ENCODE measurements around the gene COX10. TPM values are rescaled to one million over a fixed set of nuclear protein-coding genes. Genes with fewer than 3 reads are reported as not detected.

The COX10 gene
- total RNA-seq, 4 donors from 2014 or later = 20.3 to 27.2 (median 22.0) TPM

- H3K4me3 ChIP-seq = no peak overlapping the region
- no peaks in the 10 kb centered on the region for H3K9me3 ChIP-seq
- WGBS = 88% methylated on average over 2 of the region's 2 CpGs
- no peak for TF ChIP-seq POLR2AphosphoS5 (IDR thresholded peaks at IDR 0.05)
- TF ChIP-seq POLR2A (IDR thresholded peaks at IDR 0.05; ENCODE audit: low read depth) = no peak
- TF ChIP-seq CTCF (IDR thresholded peaks at IDR 0.05) = no peak
- no peak for TF ChIP-seq EP300 (IDR thresholded peaks at IDR 0.05)
- H3K27ac ChIP-seq (replicated peaks in 1 of 4) = no peak overlapping the region
- intact Hi-C loops (cut with DNase I) = no loop called here
- no peak for DNase-seq (ENCODE audit: extremely low spot score)
- no peaks in the 10 kb centered on the region for H3K4me1 ChIP-seq
- no peaks in the 10 kb centered on the region for H3K27me3 ChIP-seq
- no peaks in the 10 kb centered on the region for H3K36me3 ChIP-seq
Measured at GRCh38 chr17:14134456-14134855, 65.2 kb downstream of the COX10 start.

GRCh38 chr17:14135906-14136590, 66.7 kb downstream of the COX10 start:
- Histone ChIP-seq H3K27me3 (no peaks in the 10 kb centered on the region), H3K4me3 (no peak overlapping the region), H3K4me1 (no peaks in the 10 kb centered on the region), H3K27ac (replicated peaks in 1 of 4) (no peak overlapping the region), H3K36me3 (no peaks in the 10 kb centered on the region), H3K9me3 (no peaks in the 10 kb centered on the region)
- no peak for TF ChIP-seq CTCF (IDR thresholded peaks at IDR 0.05)
- TF ChIP-seq POLR2AphosphoS5 (IDR thresholded peaks at IDR 0.05) = no peak
- TF ChIP-seq EP300 (IDR thresholded peaks at IDR 0.05) = no peak
- no peak for TF ChIP-seq POLR2A (IDR thresholded peaks at IDR 0.05; ENCODE audit: low read depth)
- intact Hi-C loops (cut with DNase I) = no loop called here
- no peak for DNase-seq (ENCODE audit: extremely low spot score)
- WGBS = 87% methylated on average over 4 of the region's 4 CpGs

- no peak for DNase-seq (ENCODE audit: extremely low spot score)
- Histone ChIP-seq H3K27me3 (no peaks in the 10 kb centered on the region), H3K4me3 (no peak overlapping the region), H3K9me3 (no peaks in the 10 kb centered on the region), H3K4me1 (peaks cover 2 to 5% (median 4%) of the 10 kb centered on the region in 4 donors), H3K36me3 (no peaks in the 10 kb centered on the region), H3K27ac (replicated peaks in 1 of 4) (no peak overlapping the region)
- WGBS = 97% methylated on average over 7 of the region's 7 CpGs
- intact Hi-C loops (cut with DNase I) = no loop called here
- TF ChIP-seq EP300 (IDR thresholded peaks at IDR 0.05) (no peak), CTCF (IDR thresholded peaks at IDR 0.05) (no peak), POLR2A (IDR thresholded peaks at IDR 0.05; ENCODE audit: low read depth) (no peak), POLR2AphosphoS5 (IDR thresholded peaks at IDR 0.05) (no peak)
Measured at GRCh38 chr17:14138649-14139048, 69.3 kb downstream of the COX10 start.

GRCh38 chr17:14143688-14144087, 74.4 kb downstream of the COX10 start:
- Histone ChIP-seq H3K27me3 (no peaks in the 10 kb centered on the region), H3K9me3 (no peaks in the 10 kb centered on the region), H3K36me3 (no peaks in the 10 kb centered on the region), H3K4me3 (no peak overlapping the region), H3K27ac (replicated peaks in 1 of 4) (no peak overlapping the region), H3K4me1 (peaks cover 9 to 23% (median 13%) of the 10 kb centered on the region in 4 donors)
- 49% methylated on average over 3 of the region's 3 CpGs for WGBS
- no peak for TF ChIP-seq POLR2A (IDR thresholded peaks at IDR 0.05; ENCODE audit: low read depth)
- no peak for TF ChIP-seq POLR2AphosphoS5 (IDR thresholded peaks at IDR 0.05)
- no peak for TF ChIP-seq EP300 (IDR thresholded peaks at IDR 0.05)
- no peak for TF ChIP-seq CTCF (IDR thresholded peaks at IDR 0.05)
- DNase-seq (ENCODE audit: extremely low spot score) = no peak
- intact Hi-C loops (cut with DNase I) = no loop called here

- no peak for DNase-seq (ENCODE audit: extremely low spot score)
- intact Hi-C loops (cut with DNase I) = no loop called here
- Histone ChIP-seq H3K27ac (replicated peaks in 1 of 4) (no peak overlapping the region), H3K9me3 (no peaks in the 10 kb centered on the region), H3K27me3 (no peaks in the 10 kb centered on the region), H3K4me1 (peaks cover 9 to 23% (median 13%) of the 10 kb centered on the region in 4 donors), H3K36me3 (no peaks in the 10 kb centered on the region), H3K4me3 (no peak overlapping the region)
- 39% methylated on average over 4 of the region's 4 CpGs for WGBS
- TF ChIP-seq CTCF (IDR thresholded peaks at IDR 0.05) = no peak
- TF ChIP-seq EP300 (IDR thresholded peaks at IDR 0.05) = no peak
- TF ChIP-seq POLR2A (IDR thresholded peaks at IDR 0.05; ENCODE audit: low read depth) = no peak
- TF ChIP-seq POLR2AphosphoS5 (IDR thresholded peaks at IDR 0.05) = no peak
Measured at GRCh38 chr17:14144508-14144907, 75.2 kb downstream of the COX10 start.

Data from esophagus muscularis mucosa (tissue), 4 donors.